HepG2 (cell line): ENCODE data around the gene NOTCH4. TPM values are rescaled to one million over a fixed set of nuclear protein-coding genes. Genes with fewer than 3 reads are reported as not detected.

Source experiments
- ATAC-seq: fragments of 200-7000 bp; cut with Tn5 transposase; 3 replicates; pipeline ENCODE4 v1.9.1; 2020; ENCODE audit warnings: mild to moderate bottlenecking, moderate library complexity
- BruUV-seq: library from RNA; stranded (reverse); fragments of 400-500 nt; replicated peaks from 2 replicates; lab custom pipeline; 2021; lab: Mats Ljungman, UMichigan
- CTCF ChIA-PET: fragments of 300-600 bp; formaldehyde crosslinking; extraction: SDS; loops from one replicate; lab custom pipeline; 2021; ENCODE audit warnings: low total read pairs, inconsistent platforms, low intra/inter-chr PET ratio; lab: Yijun Ruan, JAX
- POLR2A ChIA-PET: fragments of 350-600 bp; sonication (Branson Sonifier 250); formaldehyde crosslinking; loops from one replicate; lab custom pipeline; 2020; ENCODE audit warnings: antibody characterized with exemption, inconsistent platforms; lab: Yijun Ruan, JAX
- DNase-seq: peaks from one replicate; pipeline ENCODE4 v3.0.0-alpha.2; 2015; ENCODE audit warnings: low spot score
- FAIRE-seq: peaks from 3 replicates; lab custom pipeline; 2011; peaks lifted over from hg19 to GRCh38; lab: Jason Lieb, UNC
- H2AFZ ChIP-seq: one replicate; pipeline ENCODE4 v1.6.1; 2011; ENCODE audit warnings: low read length, inconsistent platforms
- H3K27ac ChIP-seq: fragments of 300-600 bp; 3 replicates; pipeline ENCODE4 v1.8.0; 2011; ENCODE audit warnings: mixed run types, mild to moderate bottlenecking, mixed read lengths, low read length, inconsistent platforms; ENCODE audit not compliant: insufficient read depth; ENCODE audit errors: extremely low read length
- H3K27me3 ChIP-seq, 2 experiments: fragments of 200-600 bp in 1 of 2; 2 replicates in 1 of 2; 3 replicates in 1 of 2; pipeline versions ENCODE4 v1.6.0 to v1.8.0; 2011; ENCODE audit warnings: low read length in 2 of 2, mild to moderate bottlenecking in 2 of 2, moderate library complexity in 2 of 2, inconsistent platforms in 1 of 2; ENCODE audit not compliant: insufficient read depth in 2 of 2, control insufficient read depth in 1 of 2
- H3K36me3 ChIP-seq, 2 experiments: fragments of 200-600 bp in 1 of 2; replicated peaks in 1 of 2; 2 replicates in 1 of 2; 3 replicates in 1 of 2; pipeline versions ENCODE4 v1.5.1 to v1.8.0; 2011; ENCODE audit warnings: low read length in 2 of 2, inconsistent platforms in 1 of 2; ENCODE audit not compliant: insufficient read depth in 2 of 2, control insufficient read depth in 1 of 2
- H3K4me1 ChIP-seq: 2 replicates; pipeline ENCODE4 v1.5.1; 2012; ENCODE audit warnings: low read length, inconsistent platforms; ENCODE audit not compliant: insufficient read depth
- H3K4me2 ChIP-seq: 2 replicates; pipeline ENCODE4 v1.6.0; 2011; ENCODE audit warnings: low read depth, low read length, inconsistent platforms
- H3K4me3 ChIP-seq, 3 experiments: fragments of 200-600 bp in 1 of 3; sonication (generic), shearing (Covaris generic) in 1 of 3; replicated peaks in 1 of 3; 2 replicates each; pipeline ENCODE4 v1.5.1; 2011 to 2016; ENCODE audit warnings: low read length in 3 of 3, inconsistent platforms in 2 of 3, low read depth in 2 of 3, mild to moderate bottlenecking in 2 of 3, control low read depth in 1 of 3, mixed read lengths in 1 of 3; ENCODE audit not compliant: insufficient read depth in 1 of 3
- H3K79me2 ChIP-seq: one replicate; pipeline ENCODE4 v1.6.1; 2011; ENCODE audit warnings: low read length, inconsistent platforms; ENCODE audit not compliant: insufficient read depth
- H3K9ac ChIP-seq: 2 replicates; pipeline ENCODE4 v1.6.0; 2011; ENCODE audit warnings: mild to moderate bottlenecking, low read depth, low read length, inconsistent platforms; ENCODE audit not compliant: insufficient read depth
- H3K9me3 ChIP-seq: 2 replicates; pipeline ENCODE4 v1.5.1; 2012; ENCODE audit warnings: mild to moderate bottlenecking, low read length
- H4K20me1 ChIP-seq: 2 replicates; pipeline ENCODE4 v1.6.0; 2011; ENCODE audit warnings: inconsistent platforms, mild to moderate bottlenecking, low read length, moderate library complexity; ENCODE audit not compliant: insufficient read depth
- CENPX ChIP-seq: sonication (generic); formaldehyde crosslinking; IDR thresholded peaks from 2 replicates; pipeline ENCODE4 v1.9.0; 2021; ENCODE audit warnings: mild to moderate bottlenecking, missing genetic modification reagents, moderate library complexity
- FUBP1 ChIP-seq: sonication (generic); formaldehyde crosslinking; IDR thresholded peaks from 2 replicates; pipeline ENCODE4 v1.5.1; 2020; ENCODE audit warnings: missing genetic modification reagents, mild to moderate bottlenecking, borderline replicate concordance
- GLI4 ChIP-seq: sonication (generic); formaldehyde crosslinking; IDR thresholded peaks from 2 replicates; pipeline ENCODE4 v1.5.1; 2020; ENCODE audit warnings: missing genetic modification reagents, mild to moderate bottlenecking, moderate library complexity, borderline replicate concordance
- GLMP ChIP-seq: sonication (generic); formaldehyde crosslinking; IDR thresholded peaks from 2 replicates; pipeline ENCODE4 v1.9.0; 2021; ENCODE audit warnings: missing genetic modification reagents, mild to moderate bottlenecking, borderline replicate concordance
- HDAC2 ChIP-seq: sonication (generic); formaldehyde crosslinking; IDR thresholded peaks from 2 replicates; pipeline ENCODE4 v1.4.0; 2020; ENCODE audit warnings: missing genetic modification reagents
- HNRNPLL ChIP-seq: fragments of 200-400 bp; formaldehyde crosslinking; IDR thresholded peaks from 2 replicates; pipeline ENCODE4 v1.6.1; 2017; ENCODE audit warnings: mild to moderate bottlenecking, low read depth, low read length; ENCODE audit not compliant: poor library complexity, severe bottlenecking
- IKZF1 ChIP-seq: fragments of 450-650 bp; IDR thresholded peaks from 2 replicates; pipeline ENCODE4 v1.7.1; 2016
- KDM5A ChIP-seq: fragments of 200-600 bp; sonication (generic); IDR thresholded peaks from 2 replicates; pipeline ENCODE4 v1.7.0; 2018; ENCODE audit warnings: antibody characterized with exemption, mild to moderate bottlenecking, low read length, borderline replicate concordance
- KDM5B ChIP-seq: sonication (generic); formaldehyde crosslinking; IDR thresholded peaks from 2 replicates; pipeline ENCODE4 v1.4.0; 2020; ENCODE audit warnings: missing genetic modification reagents, mild to moderate bottlenecking, borderline replicate concordance
- MLXIP ChIP-seq: sonication (generic); formaldehyde crosslinking; IDR thresholded peaks from 2 replicates; pipeline ENCODE4 v1.9.0; 2021; ENCODE audit warnings: missing genetic modification reagents, borderline replicate concordance
- NR1H2 ChIP-seq: sonication (generic); formaldehyde crosslinking; IDR thresholded peaks from 2 replicates; pipeline ENCODE4 v1.8.1; 2022; ENCODE audit warnings: low read depth, missing genetic modification reagents, borderline replicate concordance
- ZNF34 ChIP-seq: sonication (generic); formaldehyde crosslinking; IDR thresholded peaks from 2 replicates; pipeline ENCODE4 v1.4.0; 2020; ENCODE audit warnings: mild to moderate bottlenecking, missing genetic modification reagents, borderline replicate concordance
- ZNF704 ChIP-seq: sonication (generic); formaldehyde crosslinking; IDR thresholded peaks from 2 replicates; pipeline ENCODE4 v1.8.1; 2023; ENCODE audit warnings: mild to moderate bottlenecking, inconsistent platforms, moderate library complexity, missing genetic modification reagents, borderline replicate concordance
- WGBS: methylation state at CpG from one replicate; pipeline ENCODE4 v1.1.6; 2017; ENCODE audit warnings: low lambda C conversion rate; 5-methylcytosine and 5-hydroxymethylcytosine counted together
- in situ Hi-C: cut with HindIII; loops from 2 replicates; pipeline ENCODE4 v1.10.0; 2017; ENCODE audit warnings: low pct_unique_long_range_greater_than_20kb; ENCODE audit not compliant: extremely low pct_ligation_motif_present
- intact Hi-C: fragments of 100-400 bp; cut with micrococcal nuclease; formaldehyde crosslinking; loops from one replicate; pipeline ENCODE4 v1.10.0; 2022; ENCODE audit not compliant: unreplicated experiment
- polyA plus RNA-seq, 8 experiments: library from polyadenylated mRNA; depleted of rRNA in 3 of 8; stranded (reverse) in 7 of 8; unstranded in 1 of 8; fragments of >200 nt; fragmentation: Illumina TruSeq in 4 of 8; extraction: Trizol in 4 of 8; gene quantifications; 2 replicates each; pipeline versions ENCODE4 v1.2.1 to v1.2.3, GENCODE V29; 2011 to 2016; ENCODE audit warnings: low read depth in 4 of 8, missing spikeins in 1 of 8, mixed read lengths in 1 of 8; ENCODE audit not compliant: insufficient read depth in 1 of 8
- total RNA-seq, 5 experiments: library from RNA; depleted of rRNA; stranded (reverse); fragments of >200 nt; fragmentation: Illumina TruSeq; extraction: Trizol; gene quantifications; 2 replicates each; pipeline ENCODE4 v1.2.3, GENCODE V29; 2016; ENCODE audit warnings: low read depth in 1 of 5

Gene NOTCH4
- total and polyA plus RNA-seq, 2 of the 13 experiments (the other 11 are each of a cell fraction or from before 2014, with no cell fraction given): 0.51 to 0.83 TPM

GRCh38 chr6:32149932-32150870 is 73.7 kb downstream of the NOTCH4 start (continued):
- TF ChIP-seq GLMP (CRISPR knock-in tag) (no peak), KDM5B (no peak), HDAC2 (no peak), GLI4 (CRISPR knock-in tag) (no peak), HNRNPLL (no peak), IKZF1 (no peak), ZNF704 (CRISPR knock-in tag) (no peak), ZNF34 (CRISPR knock-in tag) (no peak)

GRCh38 chr6:32149092-32149755 is 74.6 kb downstream of the NOTCH4 start:
- H3K4me2 ChIP-seq: no peak overlapping the region
- BruUV-seq: no TSS peak
- TF ChIP-seq FUBP1 (CRISPR knock-in tag): no peak
- no peak for TF ChIP-seq NR1H2 (CRISPR knock-in tag)
- no peak for TF ChIP-seq CENPX (CRISPR knock-in tag)
- no peak for TF ChIP-seq KDM5A
- TF ChIP-seq MLXIP (CRISPR knock-in tag): no peak

More at GRCh38 chr6:32149092-32149755, 74.6 kb downstream of the NOTCH4 start:
- ChIA-PET CTCF (no interaction called here), POLR2A (no interaction called here)
- FAIRE-seq (no peak), DNase-seq (no peak), ATAC-seq (no peak)
- no peaks in the 10 kb centered on the region for H4K20me1 ChIP-seq
- in situ Hi-C loops (no loop called here), intact Hi-C loops (no loop called here)
- H3K9ac ChIP-seq: no peak overlapping the region
- H3K79me2 ChIP-seq: peaks cover under 1% of the 10 kb centered on the region
- H2AFZ ChIP-seq: no peak overlapping the region
- no peak overlapping the region for H3K27ac ChIP-seq
- H3K27me3 ChIP-seq: peaks cover 0 to 5% of the 10 kb centered on the region in 2 experiments; a peak in 2 of 5 replicates
- H3K36me3 ChIP-seq: no peaks in the 10 kb centered on the region
- H3K9me3 ChIP-seq: no peaks in the 10 kb centered on the region
- H3K4me1 ChIP-seq: peaks cover 20% of the 10 kb centered on the region
- no peak overlapping the region for H3K4me3 ChIP-seq
- 83% methylated on average over 37 of the region's 47 CpGs for WGBS
